Left lung (tissue), 10 donors: ENCODE data around the gene SKAP2. TPM values are rescaled to one million over a fixed set of nuclear protein-coding genes. Genes with fewer than 3 reads are reported as not detected.

Source experiments
- ATAC-seq: fragments of 200-7000 bp; cut with Tn5 transposase; one replicate; pipeline ENCODE4 v1.9.1; 2020; ENCODE audit warnings: moderate library complexity
- DNase-seq, 4 donors: peaks; one replicate each; pipeline ENCODE4 v3.0.0-alpha.2; 2013 to 2020
- H3K27ac ChIP-seq, 2 donors: fragments of 200-600 bp; sonication (generic) in 1 of 2; one replicate each; pipeline versions ENCODE4 v1.5.0 to v1.8.0; 2020 to 2021
- H3K27me3 ChIP-seq, 2 donors: fragments of 200-600 bp; sonication (generic) in 1 of 2; one replicate each; pipeline versions ENCODE4 v1.5.0 to v1.8.0; 2020 to 2021
- H3K36me3 ChIP-seq, 2 donors: fragments of 200-600 bp; sonication (generic) in 1 of 2; one replicate each; pipeline versions ENCODE4 v1.5.0 to v1.8.0; 2020 to 2021
- H3K4me1 ChIP-seq, 2 donors: fragments of 200-600 bp; one replicate each; pipeline ENCODE4 v1.8.0; 2021
- H3K4me3 ChIP-seq, 2 donors: fragments of 200-600 bp; sonication (generic) in 1 of 2; one replicate each; pipeline versions ENCODE4 v1.5.0 to v1.8.0; 2020 to 2021; ENCODE audit warnings: mild to moderate bottlenecking in 1 of 2
- H3K9me3 ChIP-seq, 2 donors: fragments of 200-600 bp; sonication (generic) in 1 of 2; one replicate each; pipeline versions ENCODE4 v1.5.0 to v1.8.0; 2020 to 2021
- CTCF ChIP-seq, 2 donors: fragments of 200-600 bp; sonication (generic) in 1 of 2; IDR thresholded peaks; one replicate each; pipeline versions ENCODE4 v1.5.0 to v1.8.0; 2021; ENCODE audit warnings: antibody characterized with exemption in 2 of 2
- intact Hi-C, 2 donors: fragments of 100-400 bp; cut with DNase I; formaldehyde crosslinking; loops; one replicate each; pipeline versions ENCODE4 v1.11.2 to v1.14.2; 2022
- polyA plus RNA-seq, 6 donors: library from polyadenylated mRNA; unstranded; fragments of 120-200 nt; gene quantifications; one replicate each; pipeline ENCODE4 v1.2.1, GENCODE V29; 2013; ENCODE audit not compliant: insufficient read length in 6 of 6
- total RNA-seq, 2 donors: library from RNA; stranded (reverse); fragmentation: NEBNext Ultra II Directional; extraction: Animal tissue kit (Norgen Biotek cat#: 25700); gene quantifications; one replicate each; pipeline ENCODE4 v1.2.1, GENCODE V29; 2021
- donor health status: DM: no; HTN: yes; CAD: no.
- donor health status: DM: no; HTN: no; CAD: no.

Gene SKAP2
- total and polyA plus RNA-seq, 8 donors: 43.5 to 61.0 (median 47.2) TPM

DNA sequence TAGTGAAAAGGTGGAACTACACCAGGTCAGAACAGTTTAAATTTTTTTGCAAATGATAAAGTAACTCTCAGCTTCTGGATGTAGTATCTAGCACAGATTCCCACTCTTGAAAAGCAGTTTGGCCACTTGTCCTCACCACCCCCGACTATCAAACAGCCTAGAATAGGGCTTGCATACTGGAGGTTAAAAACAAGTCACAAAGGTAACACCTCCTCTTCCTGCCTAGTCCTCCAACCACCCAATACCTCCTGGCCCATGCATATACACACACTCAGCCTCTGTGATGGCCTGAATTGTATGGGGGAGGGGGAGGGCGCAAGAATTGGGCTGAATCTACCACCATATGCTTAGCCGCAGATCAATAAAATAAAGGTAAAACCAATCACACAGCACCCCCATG lies 5.7 kb downstream of the SKAP2 start:
- Histone ChIP-seq H3K4me1 (peaks cover 19 to 78% of the 10 kb centered on the region in 2 donors), H3K9me3 (no peaks in the 10 kb centered on the region), H3K4me3 (peak overlapping the region in 1 of 2 donors; percentile 15)

DNA sequence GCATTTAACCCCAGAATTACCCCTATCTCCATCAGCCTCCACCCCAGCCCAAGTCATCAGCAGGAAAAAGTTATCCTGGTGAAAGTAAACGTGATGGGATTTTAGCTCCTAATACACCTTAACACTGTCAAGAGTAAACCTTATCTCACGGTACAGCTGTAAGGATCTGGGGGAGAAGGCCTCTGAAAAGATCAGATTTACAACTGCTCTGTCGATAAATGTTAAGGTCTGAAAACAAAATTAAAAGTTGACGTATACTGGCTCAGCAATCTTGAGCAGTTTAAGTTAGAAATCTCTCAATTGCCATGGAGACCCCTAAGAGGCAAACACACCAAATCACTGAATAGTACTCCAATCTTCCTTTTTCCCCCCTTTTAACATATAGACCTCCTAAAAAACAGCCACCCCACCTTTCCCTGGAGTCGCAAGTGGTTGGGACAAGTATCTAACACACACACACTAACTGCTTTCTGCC lies 6.1 kb downstream of the SKAP2 start:
- Histone ChIP-seq H3K36me3 (no peaks in the 10 kb centered on the region), H3K9me3 (no peaks in the 10 kb centered on the region), H3K4me1 (peaks cover 19 to 77% of the 10 kb centered on the region in 2 donors), H3K27ac (peak overlapping the region; percentile 71 to 88), H3K4me3 (peak overlapping the region; percentile 15), H3K27me3 (peaks cover 0 to 16% of the 10 kb centered on the region in 2 donors)
- no peak for TF ChIP-seq CTCF (IDR thresholded peaks at IDR 0.05)
- ATAC-seq: no peak
- DNase-seq: no peak
- intact Hi-C loops: loop anchor here in 1 of 2 donors (5.0 kb wide), 1 partner anchor 239 kb away; the partner anchor contains the start of gene HOXA1

More for the DNA sequence above, 5.7 kb downstream of the SKAP2 start:
- Histone ChIP-seq H3K36me3 (no peaks in the 10 kb centered on the region), H3K27me3 (peaks cover 0 to 16% of the 10 kb centered on the region in 2 donors), H3K27ac (peak overlapping the region; percentile 71 to 88)
- ATAC-seq (no peak), DNase-seq (no peak)
- no peak for TF ChIP-seq CTCF (IDR thresholded peaks at IDR 0.05)
- intact Hi-C loops: loop anchor here in 1 of 2 donors (5.0 kb wide), 1 partner anchor 239 kb away; the partner anchor contains the start of gene HOXA1

GRCh38 chr7:26857506-26858240 lies 6.7 kb downstream of the SKAP2 start:
- Histone ChIP-seq H3K9me3 (no peaks in the 10 kb centered on the region), H3K4me3 (peak overlapping the region; percentile 15), H3K4me1 (peaks cover 19 to 71% of the 10 kb centered on the region in 2 donors), H3K36me3 (no peaks in the 10 kb centered on the region), H3K27me3 (peaks cover 0 to 16% of the 10 kb centered on the region in 2 donors), H3K27ac (peak overlapping the region; percentile 71 to 88)
- TF ChIP-seq CTCF (IDR thresholded peaks at IDR 0.05): no peak
- DNase-seq (peak in 2 of 4 donors; percentile 37 to 74), ATAC-seq (peak; percentile 75)
- intact Hi-C loops: loop anchor here in 1 of 2 donors (2.0 to 5.0 kb wide), 2 partner anchors 240 to 285 kb away; partner anchors contain the start of genes HOXA1 and HOXA5

GRCh38 chr7:26857170-26857505 lies 7.3 kb downstream of the SKAP2 start:
- Histone ChIP-seq H3K36me3 (no peaks in the 10 kb centered on the region), H3K27ac (peak overlapping the region; percentile 71 to 88), H3K9me3 (no peaks in the 10 kb centered on the region), H3K4me1 (peaks cover 19 to 67% of the 10 kb centered on the region in 2 donors), H3K4me3 (peak overlapping the region; percentile 15), H3K27me3 (peaks cover 0 to 16% of the 10 kb centered on the region in 2 donors)
- ATAC-seq (no peak), DNase-seq (peak in 1 of 4 donors; percentile 70)
- intact Hi-C loops: loop anchor here in 1 of 2 donors (2.0 to 5.0 kb wide), 2 partner anchors 240 to 286 kb away; partner anchors contain the start of genes HOXA1 and HOXA5
- no peak for TF ChIP-seq CTCF (IDR thresholded peaks at IDR 0.05)
